ENCODE data around the gene BBC3.
A peak's percentile ranks its signal among the peaks of the same experiment; 100 is the strongest.

DNA sequence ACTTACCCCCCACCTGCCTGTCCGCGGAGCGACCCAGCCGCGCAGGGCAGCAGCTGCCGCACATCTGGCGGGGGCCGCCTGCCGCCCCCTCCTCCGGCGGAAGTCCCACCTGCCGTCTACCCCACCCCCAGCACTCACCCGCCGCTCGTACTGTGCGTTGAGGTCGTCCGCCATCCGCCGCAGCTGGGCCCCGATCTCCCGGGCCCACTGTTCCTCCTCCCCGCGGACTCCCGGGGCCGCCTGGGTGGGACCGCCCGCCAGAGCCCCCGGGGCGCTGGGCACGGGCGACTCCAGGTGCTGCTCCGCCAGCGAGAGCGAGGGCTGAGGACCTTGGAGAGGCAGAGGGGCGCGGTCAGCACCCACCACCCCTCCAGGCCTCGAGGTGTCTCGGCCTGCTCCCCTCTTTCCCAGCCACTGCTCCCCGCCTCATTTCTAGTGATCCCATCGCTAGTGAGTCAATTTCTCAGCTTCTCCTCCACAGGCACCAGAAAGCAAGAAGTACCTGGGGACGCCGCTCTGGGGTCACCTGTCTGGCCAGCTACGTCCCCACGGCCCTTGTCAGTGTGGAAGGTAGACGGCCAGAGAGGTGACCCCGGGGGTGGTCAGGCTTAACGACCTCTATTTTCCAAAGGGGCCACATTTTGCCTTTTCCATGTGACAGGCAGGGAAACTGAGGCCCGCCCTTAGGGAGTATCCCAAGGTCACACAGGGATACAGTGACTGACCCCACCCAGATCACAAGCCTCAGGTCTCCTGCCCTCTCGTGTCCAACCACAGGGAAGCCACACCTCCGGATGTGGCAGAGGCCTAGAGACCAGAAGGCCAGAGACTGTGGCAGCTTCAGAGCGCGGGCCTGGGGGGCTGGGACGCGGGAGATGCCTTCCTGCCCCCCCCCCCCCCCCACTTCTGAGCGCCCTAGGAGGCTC lies 4.3 kb downstream of the BBC3 start:
- TF ChIP-seq, protein P1, sequence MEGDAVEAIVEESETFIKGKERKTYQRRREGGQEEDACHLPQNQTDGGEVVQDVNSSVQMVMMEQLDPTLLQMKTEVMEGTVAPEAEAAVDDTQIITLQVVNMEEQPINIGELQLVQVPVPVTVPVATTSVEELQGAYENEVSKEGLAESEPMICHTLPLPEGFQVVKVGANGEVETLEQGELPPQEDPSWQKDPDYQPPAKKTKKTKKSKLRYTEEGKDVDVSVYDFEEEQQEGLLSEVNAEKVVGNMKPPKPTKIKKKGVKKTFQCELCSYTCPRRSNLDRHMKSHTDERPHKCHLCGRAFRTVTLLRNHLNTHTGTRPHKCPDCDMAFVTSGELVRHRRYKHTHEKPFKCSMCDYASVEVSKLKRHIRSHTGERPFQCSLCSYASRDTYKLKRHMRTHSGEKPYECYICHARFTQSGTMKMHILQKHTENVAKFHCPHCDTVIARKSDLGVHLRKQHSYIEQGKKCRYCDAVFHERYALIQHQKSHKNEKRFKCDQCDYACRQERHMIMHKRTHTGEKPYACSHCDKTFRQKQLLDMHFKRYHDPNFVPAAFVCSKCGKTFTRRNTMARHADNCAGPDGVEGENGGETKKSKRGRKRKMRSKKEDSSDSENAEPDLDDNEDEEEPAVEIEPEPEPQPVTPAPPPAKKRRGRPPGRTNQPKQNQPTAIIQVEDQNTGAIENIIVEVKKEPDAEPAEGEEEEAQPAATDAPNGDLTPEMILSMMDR (IDR thresholded peaks at IDR 0.05), result no peak
- peak in 2 of 3 donors; percentile 23 to 29 for TF ChIP-seq POLR2A (IDR thresholded peaks at IDR 0.05)

All from body of pancreas (tissue), 4 donors.